ENCODE results near the gene NLRC3.
A peak's percentile ranks its signal among the peaks of the same experiment; 100 is the strongest.
"Not testable (repeated sequence)": the region's sequence is repeated elsewhere in the genome, so short reads cannot be mapped to it uniquely, and the experiment has no call there.

NLRC3 gene

DNA sequence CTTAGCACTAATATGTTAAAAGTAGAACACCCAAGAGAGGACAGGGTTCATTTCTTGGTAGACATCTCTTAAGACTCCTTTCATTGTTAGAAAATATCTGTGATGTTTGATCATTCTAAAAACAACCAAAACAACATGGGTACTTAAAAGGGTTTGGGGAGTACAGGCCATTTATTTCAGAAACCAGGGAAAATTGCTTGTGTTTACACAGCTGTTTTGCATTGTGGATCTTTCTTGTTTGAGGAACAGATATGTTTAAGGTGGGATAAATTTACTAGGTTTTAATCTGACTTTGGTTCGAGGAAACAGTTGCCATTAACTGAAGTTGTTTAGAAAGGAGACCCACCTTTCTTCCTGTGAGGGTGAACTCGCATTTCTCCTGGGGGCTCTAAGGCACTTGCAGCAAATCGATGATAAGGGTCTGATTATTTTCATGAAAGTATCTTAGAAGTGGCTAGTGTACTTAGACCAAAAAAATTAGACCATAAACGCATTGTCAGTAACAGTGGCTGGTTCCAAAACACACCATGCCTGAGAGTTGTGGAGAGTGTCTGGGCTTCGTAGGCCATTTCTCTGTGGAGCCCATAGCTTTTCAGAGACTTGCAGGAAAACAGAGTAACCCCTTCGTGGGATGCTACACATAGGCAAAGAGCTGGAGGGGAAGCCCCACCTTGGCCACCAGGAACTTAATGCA is 58.8 kb downstream of the NLRC3 start:
- Histone ChIP-seq H3K27me3 (ENCODE audit: low read depth) (no peaks in the 10 kb centered on the region), H3K4me1 (no peaks in the 10 kb centered on the region), H3K4me3 (no peak overlapping the region), H3K9me3 (no peaks in the 10 kb centered on the region), H3K36me3 (replicated peaks) (no peaks in the 10 kb centered on the region; the same call in none of the 2 replicates)
- no peak for DNase-seq (ENCODE audit: low spot score in 2 of 2)
- in situ Hi-C loops (cut with MboI; ENCODE audit: low sequenced_read_pairs): no loop called here

DNA sequence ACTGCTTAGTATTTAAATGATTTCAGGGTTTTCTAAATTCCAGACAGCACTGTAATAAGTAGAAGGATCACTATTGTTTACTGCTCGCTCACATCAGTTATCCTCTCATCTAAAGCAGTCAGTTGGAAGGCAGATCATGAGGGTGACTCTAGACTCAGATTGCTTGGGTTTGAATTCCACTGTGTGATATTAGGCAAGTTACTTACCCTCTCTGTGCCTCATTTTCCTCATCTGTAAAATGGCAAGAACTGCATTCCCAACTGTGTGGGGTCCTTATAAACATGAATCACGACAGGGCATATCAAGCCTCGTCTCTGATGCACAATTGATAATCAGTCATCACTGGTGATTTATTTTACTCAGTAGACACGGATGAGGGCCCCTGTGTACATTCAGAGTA is 61.3 kb downstream of the NLRC3 start:
- H3K4me1 ChIP-seq: no peaks in the 10 kb centered on the region
- in situ Hi-C loops (cut with MboI; ENCODE audit: low sequenced_read_pairs): no loop called here
- H3K27me3 ChIP-seq (ENCODE audit: low read depth): no peaks in the 10 kb centered on the region
- H3K9me3 ChIP-seq: no peaks in the 10 kb centered on the region
- peaks cover 9% of the 10 kb centered on the region for H3K36me3 ChIP-seq (replicated peaks)
- H3K4me3 ChIP-seq: no peak overlapping the region
- DNase-seq (ENCODE audit: low spot score in 2 of 2): no peak

DNA sequence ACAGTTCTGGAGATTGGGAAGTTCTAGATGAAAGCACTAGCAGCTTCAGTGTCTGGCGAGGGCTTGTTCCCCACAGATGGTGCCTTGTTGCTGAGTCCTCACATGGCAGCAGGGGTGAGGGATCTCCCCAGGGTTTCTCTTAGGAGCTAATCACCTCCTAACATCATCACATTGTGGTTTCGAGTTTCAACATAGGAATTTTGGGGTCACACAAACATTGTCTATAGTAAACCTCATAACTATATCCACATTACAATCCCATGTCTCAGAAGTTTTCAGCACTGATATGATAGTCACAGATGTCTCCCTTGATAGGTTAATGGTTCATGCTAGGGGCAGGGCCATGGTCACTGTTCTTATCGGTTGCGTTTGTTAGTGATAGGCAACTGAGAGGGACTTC is 62.6 kb downstream of the NLRC3 start:
- H3K4me1 ChIP-seq: no peaks in the 10 kb centered on the region
- in situ Hi-C loops (cut with MboI; ENCODE audit: low sequenced_read_pairs): no loop called here
- H3K36me3 ChIP-seq (replicated peaks): peaks cover 9% of the 10 kb centered on the region
- H3K4me3 ChIP-seq: no peak overlapping the region
- H3K27me3 ChIP-seq (ENCODE audit: low read depth): no peaks in the 10 kb centered on the region
- no peak for DNase-seq (ENCODE audit: low spot score in 2 of 2)
- no peaks in the 10 kb centered on the region for H3K9me3 ChIP-seq

DNA sequence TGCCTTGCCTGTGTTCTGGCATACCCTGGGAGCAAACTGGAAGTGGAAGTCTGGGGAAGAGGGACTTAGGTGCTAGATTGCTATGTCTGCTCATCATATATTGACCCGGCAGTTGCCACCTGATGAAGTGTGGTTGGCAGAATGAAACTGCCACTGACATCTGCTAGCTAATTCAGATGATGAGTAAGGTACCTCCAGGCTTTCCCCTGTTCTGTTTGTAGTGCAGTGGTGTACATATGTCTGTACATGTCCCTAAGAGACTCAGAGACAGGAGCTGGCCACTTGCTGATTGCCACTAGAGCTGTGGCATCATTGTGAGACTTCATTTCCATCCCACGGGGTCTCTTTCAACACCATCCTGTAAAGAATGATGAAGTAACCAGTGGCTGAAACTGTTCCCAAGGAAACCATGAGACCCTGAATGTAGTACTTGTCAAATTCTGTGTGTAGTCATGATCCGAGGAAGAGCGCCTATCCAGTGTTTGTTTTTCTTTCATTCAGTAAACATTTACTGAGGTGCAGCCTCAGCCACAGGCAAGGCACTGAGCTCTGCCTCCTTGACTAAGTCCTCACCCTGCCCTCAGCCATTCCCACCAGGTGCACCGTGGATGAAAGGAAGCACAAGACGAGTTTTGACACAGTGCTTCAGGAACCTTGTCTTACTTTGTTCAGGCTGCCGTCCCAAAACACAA is 63.2 kb downstream of the NLRC3 start:
- in situ Hi-C loops (cut with MboI; ENCODE audit: low sequenced_read_pairs): no loop called here
- Histone ChIP-seq H3K4me3 (no peak overlapping the region), H3K27me3 (ENCODE audit: low read depth) (no peaks in the 10 kb centered on the region), H3K9me3 (no peaks in the 10 kb centered on the region), H3K36me3 (replicated peaks) (peaks cover 15% of the 10 kb centered on the region), H3K4me1 (no peaks in the 10 kb centered on the region)
- no peak for DNase-seq (ENCODE audit: low spot score in 2 of 2)

DNA sequence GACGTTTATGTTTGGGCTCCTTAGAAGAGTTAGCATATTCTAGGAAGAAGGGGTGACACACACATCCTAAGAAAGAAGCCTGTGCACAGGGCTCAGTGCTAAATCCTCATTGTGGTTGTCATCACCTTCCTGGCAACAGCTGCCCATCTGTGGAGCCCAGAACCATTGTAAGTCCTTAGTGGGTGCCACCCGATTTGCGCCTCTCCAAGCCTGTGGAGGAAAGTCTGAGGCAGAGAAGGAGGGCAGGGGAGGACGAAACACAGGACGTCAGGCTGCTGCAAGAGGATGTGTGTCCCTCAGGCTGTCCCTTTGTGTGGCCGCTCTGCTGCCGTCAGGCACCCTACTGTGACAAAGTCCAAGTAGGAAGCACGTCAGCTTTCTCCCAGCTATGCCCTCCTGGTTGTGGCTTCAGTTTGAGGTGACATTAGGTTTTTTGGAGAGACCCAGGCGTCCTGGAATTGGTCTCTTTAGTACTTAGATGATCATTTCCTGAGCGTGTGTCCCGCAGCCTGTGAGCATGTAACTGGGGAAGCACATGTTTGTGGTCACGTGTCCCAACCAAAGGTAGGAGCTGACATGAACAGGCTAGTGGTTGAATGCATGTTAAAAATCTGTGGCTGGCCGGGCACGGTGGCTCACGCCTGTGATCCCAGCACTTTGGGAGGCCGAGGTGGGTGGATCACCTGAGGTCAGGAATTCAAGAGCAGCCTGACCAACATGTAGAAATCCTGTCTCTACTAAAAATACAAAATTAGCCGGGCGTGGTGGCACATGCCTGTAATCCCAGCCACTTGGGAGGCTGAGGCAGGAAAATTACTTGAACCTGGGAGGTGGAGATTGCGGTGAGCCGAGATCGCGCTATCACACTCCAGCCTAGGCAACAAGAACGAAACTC is 65.7 kb downstream of the NLRC3 start:
- Histone ChIP-seq H3K27me3 (ENCODE audit: low read depth) (no peaks in the 10 kb centered on the region), H3K4me3 (no peak overlapping the region), H3K36me3 (replicated peaks) (peaks cover 19% of the 10 kb centered on the region), H3K4me1 (no peaks in the 10 kb centered on the region), H3K9me3 (no peaks in the 10 kb centered on the region)
- DNase-seq (ENCODE audit: low spot score in 2 of 2): no peak
- in situ Hi-C loops (cut with MboI; ENCODE audit: low sequenced_read_pairs): no loop called here

DNA sequence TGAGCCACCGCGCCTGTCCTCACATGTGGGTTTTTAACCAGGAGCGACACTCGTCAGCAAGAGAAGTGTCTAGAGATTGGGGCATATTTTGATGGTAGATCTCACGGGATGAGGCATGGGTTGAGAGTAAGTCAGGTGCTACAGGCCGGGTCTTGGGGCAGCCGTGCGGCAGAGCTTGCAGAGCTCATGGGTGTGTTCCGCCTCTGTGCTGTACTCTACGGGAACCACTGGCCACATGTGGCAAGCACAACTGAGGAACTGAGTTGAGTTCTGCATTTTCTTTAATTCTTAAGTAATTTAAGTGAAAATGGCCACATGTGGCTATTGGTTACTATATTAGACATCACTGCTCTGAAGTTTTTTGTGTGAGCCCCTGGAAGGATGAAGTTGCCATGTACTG is 66.8 kb downstream of the NLRC3 start:
- Histone ChIP-seq H3K4me3 (no peak overlapping the region), H3K36me3 (replicated peaks) (peaks cover 19% of the 10 kb centered on the region), H3K9me3 (no peaks in the 10 kb centered on the region), H3K27me3 (ENCODE audit: low read depth) (no peaks in the 10 kb centered on the region), H3K4me1 (no peaks in the 10 kb centered on the region)
- DNase-seq (ENCODE audit: low spot score in 2 of 2): no peak
- in situ Hi-C loops (cut with MboI; ENCODE audit: low sequenced_read_pairs): no loop called here

DNA sequence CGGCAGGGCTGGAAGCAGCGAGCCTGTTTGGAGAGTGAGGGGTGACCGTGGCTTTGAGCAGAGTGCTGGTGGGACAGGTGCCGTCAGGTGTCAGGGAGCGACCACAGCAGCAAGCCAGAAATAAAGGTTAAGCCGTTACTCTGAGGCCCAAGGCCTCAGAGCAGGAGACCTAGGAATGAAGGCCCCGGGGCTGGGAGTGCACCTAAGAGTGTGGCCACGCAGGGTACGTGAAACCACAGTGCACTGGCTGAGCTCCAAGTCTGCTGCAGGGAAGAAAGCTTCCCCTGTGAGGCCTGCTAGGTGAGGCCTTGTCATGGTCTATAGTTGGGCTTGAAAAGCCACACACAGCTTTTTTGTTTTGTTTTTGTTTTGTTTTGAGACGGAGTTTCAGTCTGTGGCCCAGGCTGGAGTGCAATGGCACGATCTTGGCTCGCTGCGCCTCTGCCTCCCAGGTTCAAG is 67.7 kb downstream of the NLRC3 start:
- Histone ChIP-seq H3K36me3 (replicated peaks) (peaks cover 19% of the 10 kb centered on the region), H3K4me3 (no peak overlapping the region), H3K4me1 (no peaks in the 10 kb centered on the region), H3K9me3 (no peaks in the 10 kb centered on the region), H3K27me3 (ENCODE audit: low read depth) (no peaks in the 10 kb centered on the region)
- in situ Hi-C loops (cut with MboI; ENCODE audit: low sequenced_read_pairs): no loop called here
- DNase-seq (ENCODE audit: low spot score in 2 of 2): no peak

DNA sequence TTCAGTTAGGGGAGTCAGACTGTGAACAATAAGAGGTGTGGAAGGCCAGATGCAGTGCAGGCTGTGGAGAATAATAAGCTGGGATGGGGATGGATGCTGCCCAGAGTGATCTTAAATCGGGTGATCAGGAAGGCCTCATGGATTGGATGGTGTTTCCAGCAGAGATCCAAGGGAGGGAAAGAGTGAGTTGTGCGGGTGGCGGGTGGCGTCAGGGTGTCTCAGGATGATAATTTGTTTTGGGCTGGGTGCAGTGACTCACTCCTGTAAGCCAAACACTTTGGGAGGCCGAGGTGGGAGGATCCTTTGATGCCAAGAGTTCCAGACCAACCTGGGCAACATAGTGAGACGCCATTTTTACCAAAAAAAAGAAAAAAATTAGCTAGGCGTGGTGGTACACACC is 68.5 kb downstream of the NLRC3 start:
- no peaks in the 10 kb centered on the region for H3K27me3 ChIP-seq (ENCODE audit: low read depth)
- no peaks in the 10 kb centered on the region for H3K4me1 ChIP-seq
- no peak for DNase-seq (ENCODE audit: low spot score in 2 of 2)
- in situ Hi-C loops (cut with MboI; ENCODE audit: low sequenced_read_pairs): no loop called here
- no peak overlapping the region for H3K4me3 ChIP-seq
- no peaks in the 10 kb centered on the region for H3K9me3 ChIP-seq
- peaks cover 19% of the 10 kb centered on the region for H3K36me3 ChIP-seq (replicated peaks)

DNA sequence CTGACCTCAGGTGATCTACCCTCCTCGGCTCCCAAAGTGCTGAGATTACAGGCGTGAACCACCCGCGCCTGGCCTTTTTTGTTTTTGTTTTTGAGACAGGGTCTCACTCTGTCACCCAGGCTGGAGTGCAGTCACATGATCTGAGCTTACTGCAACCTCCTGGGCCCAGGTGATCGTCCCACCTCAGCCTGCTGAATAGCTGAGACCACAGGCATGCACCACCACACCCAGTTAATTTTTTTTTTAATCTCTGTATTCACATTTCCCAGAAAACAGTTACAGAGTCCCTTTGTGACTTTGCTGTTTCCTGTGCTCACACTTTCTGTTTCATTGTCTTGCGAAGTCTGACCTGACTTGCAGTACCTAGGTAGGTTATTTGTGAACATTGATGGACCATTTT is 73.7 kb downstream of the NLRC3 start:
- no peaks in the 10 kb centered on the region for H3K27me3 ChIP-seq (ENCODE audit: low read depth)
- H3K4me3 ChIP-seq: no peak overlapping the region
- peaks cover 4% of the 10 kb centered on the region; the same call in 1 of the 2 replicates for H3K36me3 ChIP-seq (replicated peaks)
- no peaks in the 10 kb centered on the region; the same call in 1 of the 2 replicates for H3K4me1 ChIP-seq
- in situ Hi-C loops (cut with MboI; ENCODE audit: low sequenced_read_pairs): no loop called here
- no peaks in the 10 kb centered on the region for H3K9me3 ChIP-seq
- DNase-seq (ENCODE audit: low spot score in 2 of 2): no peak

DNA sequence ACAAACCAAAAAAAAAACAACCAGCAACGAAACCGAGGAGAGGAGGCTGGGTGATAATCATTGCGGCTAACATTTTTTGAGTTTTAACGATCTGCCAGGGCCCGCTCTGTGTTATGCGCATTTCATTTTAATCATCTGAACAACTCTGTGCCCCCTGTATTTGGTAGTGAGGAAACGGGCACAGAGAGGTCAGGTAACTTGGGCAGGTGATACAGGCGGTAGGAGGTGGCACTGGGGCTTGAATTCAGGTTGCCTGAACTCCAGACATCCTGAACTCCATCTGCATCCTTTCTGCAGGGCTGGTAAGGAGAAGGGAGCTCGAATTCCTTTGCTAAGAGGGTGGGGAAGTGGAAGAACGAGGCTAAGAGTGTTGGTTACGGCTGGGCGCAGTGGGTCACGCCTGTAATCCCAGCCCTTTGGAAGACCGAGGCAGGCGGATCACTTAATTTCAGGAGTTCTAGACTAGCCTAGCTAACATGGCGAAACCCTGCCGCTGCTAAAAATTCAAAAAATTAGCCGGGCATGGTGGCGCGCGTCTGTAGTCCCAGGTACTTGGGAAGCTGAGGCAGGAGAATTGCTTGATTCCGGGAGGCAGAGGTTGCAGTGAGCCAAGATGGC is 75.3 kb downstream of the NLRC3 start:
- no peak for DNase-seq (ENCODE audit: low spot score in 2 of 2)
- H3K4me3 ChIP-seq: peak overlapping the region; percentile 60
- in situ Hi-C loops (cut with MboI; ENCODE audit: low sequenced_read_pairs): no loop called here
- no peaks in the 10 kb centered on the region; the same call in 1 of the 2 replicates for H3K36me3 ChIP-seq (replicated peaks)
- no peaks in the 10 kb centered on the region; the same call in 1 of the 2 replicates for H3K4me1 ChIP-seq
- no peaks in the 10 kb centered on the region for H3K27me3 ChIP-seq (ENCODE audit: low read depth)
- no peaks in the 10 kb centered on the region for H3K9me3 ChIP-seq

DNA sequence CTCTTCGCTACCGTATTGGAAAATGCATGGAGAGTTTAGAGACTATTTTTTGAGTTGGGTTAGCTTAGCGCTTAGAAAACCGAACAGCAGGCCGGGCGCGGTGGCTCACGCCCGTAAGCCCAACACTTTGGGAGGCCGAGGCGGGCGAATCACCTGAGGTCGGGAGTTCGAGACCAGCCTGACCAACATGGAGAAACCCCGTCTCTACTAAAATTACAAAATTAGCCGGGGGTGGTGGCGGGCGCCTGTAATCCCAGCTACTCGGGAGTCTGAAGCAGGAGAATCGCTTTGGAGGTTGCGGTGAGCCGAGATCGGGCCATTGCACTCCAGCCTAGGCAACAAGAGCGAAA is 75.8 kb downstream of the NLRC3 start:
- H3K4me1 ChIP-seq; H3K36me3 ChIP-seq (replicated peaks); in situ Hi-C loops (cut with MboI; ENCODE audit: low sequenced_read_pairs); DNase-seq (ENCODE audit: low spot score in 2 of 2); H3K27me3 ChIP-seq (ENCODE audit: low read depth); H3K9me3 ChIP-seq: not testable (repeated sequence)
- H3K4me3 ChIP-seq: peak overlapping the region; percentile 60

DNA sequence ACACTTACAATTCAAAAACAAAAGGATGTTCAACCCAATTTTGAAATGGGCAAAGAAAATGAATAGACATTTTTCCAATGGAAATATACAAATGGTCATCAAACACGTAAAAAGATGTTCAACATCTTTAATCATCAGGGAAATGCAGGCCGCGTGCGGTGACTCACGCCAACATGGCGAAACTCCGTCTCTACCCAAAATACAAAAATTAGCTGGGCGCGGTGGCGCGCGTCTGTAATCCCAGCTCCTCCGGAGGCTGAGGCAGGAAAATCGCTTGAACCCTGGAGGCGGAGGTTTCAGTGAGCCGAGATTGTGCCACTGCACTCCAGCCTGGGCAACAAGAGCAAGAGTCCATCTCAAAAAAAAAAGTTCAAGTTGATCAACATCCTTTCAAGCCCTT is 78.2 kb downstream of the NLRC3 start:
- DNase-seq (ENCODE audit: low spot score in 2 of 2): no peak
- no peaks in the 10 kb centered on the region for H3K36me3 ChIP-seq (replicated peaks)

DNA sequence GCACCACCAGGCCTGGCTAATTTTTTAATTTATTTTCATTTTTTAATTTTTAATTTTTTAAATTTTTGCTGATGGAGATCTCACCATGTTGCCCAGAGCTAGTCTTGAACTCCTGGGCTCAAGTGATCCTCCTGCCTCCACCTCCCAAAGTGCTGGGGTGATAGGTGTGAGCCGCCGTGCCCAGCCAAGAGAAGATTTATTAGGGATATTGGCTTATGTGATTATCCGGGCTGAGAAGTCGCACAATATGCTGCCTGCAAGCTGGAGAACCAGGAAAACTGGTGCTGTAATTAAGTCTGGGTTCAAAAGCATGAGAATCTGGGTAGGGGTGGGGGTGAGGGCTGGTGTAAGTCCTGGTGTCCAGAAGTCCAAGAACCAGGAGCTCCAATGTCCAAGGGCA is 79.4 kb downstream of the NLRC3 start:
- Histone ChIP-seq H3K4me1 (no peaks in the 10 kb centered on the region; the same call in 1 of the 2 replicates), H3K9me3 (no peaks in the 10 kb centered on the region), H3K36me3 (replicated peaks) (no peaks in the 10 kb centered on the region), H3K4me3 (no peak overlapping the region), H3K27me3 (ENCODE audit: low read depth) (no peaks in the 10 kb centered on the region)
- no peak for DNase-seq (ENCODE audit: low spot score in 2 of 2)
- in situ Hi-C loops (cut with MboI; ENCODE audit: low sequenced_read_pairs): no loop called here

More for the DNA sequence above, 78.2 kb downstream of the NLRC3 start:
- Histone ChIP-seq H3K4me3 (no peak overlapping the region), H3K4me1 (no peaks in the 10 kb centered on the region; the same call in 1 of the 2 replicates), H3K27me3 (ENCODE audit: low read depth) (no peaks in the 10 kb centered on the region), H3K9me3 (no peaks in the 10 kb centered on the region)
- in situ Hi-C loops (cut with MboI; ENCODE audit: low sequenced_read_pairs): no loop called here
